Smooth muscle cell (in vitro differentiated cells): Measurements from ENCODE around the gene DYNC1I1. TPM values are rescaled to one million over a fixed set of nuclear protein-coding genes. Genes with fewer than 3 reads are reported as not detected.

ENCODE experiments used
- DNase-seq: peaks from one replicate; lab custom pipeline; 2025; ENCODE audit not compliant: unreplicated experiment; lab: John Stamatoyannopoulos, UW
- H2AFZ ChIP-seq: fragments of 200-600 bp; sonication (generic); 2 replicates; pipeline ENCODE4 v1.6.0; 2016; ENCODE audit warnings: antibody characterized with exemption, low read depth, mild to moderate bottlenecking
- H3F3A ChIP-seq: fragments of 200-600 bp; sonication (generic); 2 replicates; pipeline ENCODE4 v1.6.0; 2017; ENCODE audit warnings: antibody characterized with exemption, low read depth
- H3K27ac ChIP-seq: fragments of 200-600 bp; sonication (generic); 2 replicates; pipeline ENCODE4 v1.5.1; 2016; ENCODE audit warnings: low read depth, mild to moderate bottlenecking
- H3K27me3 ChIP-seq: fragments of 200-600 bp; sonication (generic); 2 replicates; pipeline ENCODE4 v1.6.1; 2016; ENCODE audit warnings: low read depth, mild to moderate bottlenecking
- H3K36me3 ChIP-seq: fragments of 200-600 bp; sonication (generic); 2 replicates; pipeline ENCODE4 v1.5.1; 2016; ENCODE audit warnings: low read depth
- H3K4me1 ChIP-seq: fragments of 200-600 bp; sonication (generic); 2 replicates; pipeline ENCODE4 v1.5.1; 2016; ENCODE audit warnings: low read depth
- H3K4me2 ChIP-seq: fragments of 200-600 bp; sonication (generic); 2 replicates; pipeline ENCODE4 v1.6.0; 2016; ENCODE audit warnings: mild to moderate bottlenecking
- H3K4me3 ChIP-seq: fragments of 200-600 bp; sonication (generic); 2 replicates; pipeline ENCODE4 v1.5.1; 2016; ENCODE audit warnings: mild to moderate bottlenecking
- H3K79me2 ChIP-seq: fragments of 200-600 bp; sonication (generic); 2 replicates; pipeline ENCODE4 v1.6.0; 2016; ENCODE audit warnings: low read depth, mild to moderate bottlenecking
- H3K9ac ChIP-seq: fragments of 200-600 bp; sonication (generic); 2 replicates; pipeline ENCODE4 v1.6.0; 2016; ENCODE audit warnings: low read depth
- H3K9me3 ChIP-seq: fragments of 200-600 bp; sonication (generic); replicated peaks from 2 replicates; pipeline ENCODE4 v1.5.1; 2016; ENCODE audit warnings: low read depth
- H4K20me1 ChIP-seq: fragments of 200-600 bp; sonication (generic); 2 replicates; pipeline ENCODE4 v1.6.0; 2016; ENCODE audit warnings: low read depth
- CTCF ChIP-seq: fragments of 200-600 bp; sonication (generic); IDR thresholded peaks from 2 replicates; pipeline ENCODE4 v1.5.1; 2017; ENCODE audit warnings: borderline replicate concordance, mild to moderate bottlenecking, antibody characterized with exemption; ENCODE audit not compliant: insufficient read depth, poor library complexity, severe bottlenecking
- WGBS: methylation state at CpG from one replicate; pipeline ENCODE4 v1.1.7; 2016; ENCODE audit warnings: low lambda C conversion rate; 5-methylcytosine and 5-hydroxymethylcytosine counted together
- polyA plus RNA-seq: library from polyadenylated mRNA; unstranded; fragments of >200 nt; fragmentation: Nextera tagmentation; extraction: Ambion mirVana; gene quantifications from 2 replicates; pipeline ENCODE4 v1.2.1, GENCODE V29; 2016
- total RNA-seq: library from RNA; depleted of rRNA; stranded (reverse); fragments of >200 nt; gene quantifications from 2 replicates; pipeline ENCODE4 v1.2.3, GENCODE V29; 2014

The DYNC1I1 gene
- total and polyA plus RNA-seq, 2 experiments from 2014 or later: 1.1 to 2.4 TPM

GRCh38 chr7:95957510-95957909 lies 185.2 kb downstream of the DYNC1I1 start:
- H3K9me3 ChIP-seq: no peaks in the 10 kb centered on the region
- no peaks in the 10 kb centered on the region for H3F3A ChIP-seq
- no peak for TF ChIP-seq CTCF
- no peak overlapping the region for H3K27ac ChIP-seq
- H3K4me3 ChIP-seq: no peak overlapping the region
- H3K4me2 ChIP-seq: no peak overlapping the region
- H4K20me1 ChIP-seq: no peaks in the 10 kb centered on the region
- H3K27me3 ChIP-seq: no peaks in the 10 kb centered on the region
- no peak for DNase-seq
- H3K79me2 ChIP-seq: no peaks in the 10 kb centered on the region
- no peak overlapping the region for H3K9ac ChIP-seq
- 68% methylated on average over 3 of the region's 3 CpGs for WGBS
- H2AFZ ChIP-seq: no peak overlapping the region
- no peaks in the 10 kb centered on the region for H3K4me1 ChIP-seq
- H3K36me3 ChIP-seq: no peaks in the 10 kb centered on the region

GRCh38 chr7:95960706-95961244 lies 188.4 kb downstream of the DYNC1I1 start:
- Histone ChIP-seq H3K4me1 (no peaks in the 10 kb centered on the region), H3K36me3 (no peaks in the 10 kb centered on the region), H3F3A (no peaks in the 10 kb centered on the region), H3K4me3 (no peak overlapping the region), H2AFZ (no peak overlapping the region), H3K4me2 (no peak overlapping the region), H3K9me3 (no peaks in the 10 kb centered on the region), H3K27ac (no peak overlapping the region), H3K27me3 (no peaks in the 10 kb centered on the region), H3K79me2 (no peaks in the 10 kb centered on the region), H4K20me1 (no peaks in the 10 kb centered on the region), H3K9ac (no peak overlapping the region)
- 77% methylated on average over 5 of the region's 5 CpGs for WGBS
- TF ChIP-seq CTCF: no peak
- DNase-seq: no peak

- Histone ChIP-seq H3K4me1 (no peaks in the 10 kb centered on the region), H3K79me2 (no peaks in the 10 kb centered on the region), H4K20me1 (no peaks in the 10 kb centered on the region), H3F3A (no peaks in the 10 kb centered on the region), H3K36me3 (no peaks in the 10 kb centered on the region), H3K9me3 (no peaks in the 10 kb centered on the region), H3K4me2 (no peak overlapping the region), H3K4me3 (no peak overlapping the region), H2AFZ (no peak overlapping the region), H3K27me3 (no peaks in the 10 kb centered on the region), H3K27ac (no peak overlapping the region), H3K9ac (no peak overlapping the region)
- WGBS: 43% methylated on average over 1 of the region's 1 CpG
- TF ChIP-seq CTCF: no peak
- DNase-seq: no peak
These were observed 191.2 kb downstream of the DYNC1I1 start for GRCh38 chr7:95963446-95963990.

- no peak overlapping the region for H3K9ac ChIP-seq
- no peaks in the 10 kb centered on the region for H3K36me3 ChIP-seq
- no peaks in the 10 kb centered on the region for H3F3A ChIP-seq
- H3K4me3 ChIP-seq: no peak overlapping the region
- H4K20me1 ChIP-seq: no peaks in the 10 kb centered on the region
- H3K79me2 ChIP-seq: no peaks in the 10 kb centered on the region
- 60% methylated on average over 6 of the region's 6 CpGs for WGBS
- H3K27me3 ChIP-seq: no peaks in the 10 kb centered on the region
- no peak overlapping the region for H3K27ac ChIP-seq
- no peak for TF ChIP-seq CTCF
- H3K4me2 ChIP-seq: no peak overlapping the region
- H3K9me3 ChIP-seq: no peaks in the 10 kb centered on the region
- DNase-seq: no peak
- no peak overlapping the region for H2AFZ ChIP-seq
- no peaks in the 10 kb centered on the region for H3K4me1 ChIP-seq
These were observed 199.4 kb downstream of the DYNC1I1 start for GRCh38 chr7:95971716-95972115.
